ENCODE data around the gene SCN4A.
"Not testable (repeated sequence)": the region's sequence is repeated elsewhere in the genome, so short reads cannot be mapped to it uniquely, and the experiment has no call there.

The SCN4A gene

GRCh38 chr17:63972796-63973195, at the start of gene SCN4A:
Gene SCN4A (minus strand): TSS chr17:63972918. CDS start chr17:63972841, 77 bp downstream.
- no peak for DNase-seq

- peak; percentile 88 for DNase-seq
Measured at GRCh38 chr17:64020056-64020766, 47.5 kb upstream of the SCN4A start, which contains the start of gene ICAM2. Gene ICAM2 (minus strand): TSS chr17:64020633. CDS start chr17:64006691, 13,942 bp downstream.

- DNase-seq = not testable (repeated sequence)
Measured at GRCh38 chr17:64019551-64019961, 46.8 kb upstream of the SCN4A start.

- DNase-seq = no peak
Measured at GRCh38 chr17:64017381-64017980, 44.8 kb upstream of the SCN4A start.

- no peak for DNase-seq
Measured at GRCh38 chr17:64016974-64017373, 44.3 kb upstream of the SCN4A start.

- peak; percentile 24 for DNase-seq
Measured at GRCh38 chr17:64016231-64016784, 43.6 kb upstream of the SCN4A start.

DNA sequence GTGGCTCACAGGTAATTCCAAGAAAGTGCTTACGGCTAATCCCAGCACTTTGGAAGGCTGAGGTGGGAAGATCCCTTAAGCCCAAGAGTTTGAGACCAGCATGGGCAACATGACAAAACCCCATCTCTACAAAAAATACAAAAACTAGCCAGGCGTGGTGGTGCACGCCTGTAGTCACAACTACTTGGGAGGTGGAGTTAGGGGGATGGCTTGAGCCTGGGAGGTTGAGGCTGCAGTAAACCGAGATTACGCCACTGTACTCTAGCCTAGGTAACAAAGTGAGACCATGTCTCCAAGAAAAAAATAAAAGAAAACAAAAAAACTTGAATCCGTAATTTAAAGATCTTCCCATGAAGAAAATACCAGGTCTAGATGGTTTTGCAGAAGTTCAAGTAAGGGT, 42.7 kb upstream of the SCN4A start:
- DNase-seq = peak; percentile 17

- DNase-seq = peak; percentile 17
Measured at GRCh38 chr17:64009571-64010402, 37.1 kb upstream of the SCN4A start.

DNA sequence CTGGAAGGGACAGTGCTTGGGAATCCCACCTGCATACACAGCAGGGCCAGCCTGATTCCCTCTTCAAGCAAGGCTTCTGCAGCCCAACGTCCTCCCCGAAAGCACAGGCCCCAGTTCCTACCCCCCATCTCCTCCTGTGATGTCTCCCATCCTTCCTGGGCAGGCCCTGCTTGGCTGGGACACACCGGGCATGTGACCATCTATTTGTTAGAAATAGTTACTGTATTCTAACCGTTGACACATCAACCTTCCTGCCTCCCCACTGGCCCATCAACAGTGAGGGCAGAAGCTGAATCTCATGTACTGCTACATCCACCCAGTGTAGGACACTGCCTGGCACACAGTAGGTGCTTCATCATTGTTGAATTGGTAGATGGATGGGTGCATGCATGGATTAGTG, 36.1 kb upstream of the SCN4A start:
- DNase-seq = peak; percentile 18

GRCh38 chr17:64008346-64008745, 35.6 kb upstream of the SCN4A start:
- peak; percentile 10 for DNase-seq

- no peak for DNase-seq
Measured at GRCh38 chr17:64007838-64008282, 35.1 kb upstream of the SCN4A start.

- DNase-seq = not testable (repeated sequence)
Measured at GRCh38 chr17:64007089-64007837, 34.5 kb upstream of the SCN4A start.

GRCh38 chr17:64006361-64007088, 33.8 kb upstream of the SCN4A start:
- no peak for DNase-seq

DNA sequence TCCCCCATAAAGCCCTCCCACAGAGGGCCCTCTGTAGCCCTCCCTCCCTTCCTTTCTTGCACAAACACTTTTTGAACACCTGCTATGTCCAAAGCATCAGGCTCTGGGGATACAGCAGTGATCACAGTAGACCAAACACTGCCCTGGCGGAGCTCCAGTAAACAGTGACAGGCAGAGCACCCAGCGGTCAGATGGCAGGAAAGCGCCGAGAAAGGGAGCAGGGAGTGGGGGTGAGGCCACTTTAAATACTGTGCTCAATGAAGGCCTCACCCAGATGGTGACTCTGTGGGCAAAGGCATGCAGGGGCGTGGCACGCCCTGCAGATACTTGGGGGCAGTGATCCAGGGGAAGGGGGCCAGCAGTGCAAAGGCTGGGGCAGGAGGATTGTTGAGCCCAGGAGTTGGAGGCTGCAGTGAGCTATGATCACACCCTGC, 33.0 kb upstream of the SCN4A start:
- DNase-seq = no peak

DNA sequence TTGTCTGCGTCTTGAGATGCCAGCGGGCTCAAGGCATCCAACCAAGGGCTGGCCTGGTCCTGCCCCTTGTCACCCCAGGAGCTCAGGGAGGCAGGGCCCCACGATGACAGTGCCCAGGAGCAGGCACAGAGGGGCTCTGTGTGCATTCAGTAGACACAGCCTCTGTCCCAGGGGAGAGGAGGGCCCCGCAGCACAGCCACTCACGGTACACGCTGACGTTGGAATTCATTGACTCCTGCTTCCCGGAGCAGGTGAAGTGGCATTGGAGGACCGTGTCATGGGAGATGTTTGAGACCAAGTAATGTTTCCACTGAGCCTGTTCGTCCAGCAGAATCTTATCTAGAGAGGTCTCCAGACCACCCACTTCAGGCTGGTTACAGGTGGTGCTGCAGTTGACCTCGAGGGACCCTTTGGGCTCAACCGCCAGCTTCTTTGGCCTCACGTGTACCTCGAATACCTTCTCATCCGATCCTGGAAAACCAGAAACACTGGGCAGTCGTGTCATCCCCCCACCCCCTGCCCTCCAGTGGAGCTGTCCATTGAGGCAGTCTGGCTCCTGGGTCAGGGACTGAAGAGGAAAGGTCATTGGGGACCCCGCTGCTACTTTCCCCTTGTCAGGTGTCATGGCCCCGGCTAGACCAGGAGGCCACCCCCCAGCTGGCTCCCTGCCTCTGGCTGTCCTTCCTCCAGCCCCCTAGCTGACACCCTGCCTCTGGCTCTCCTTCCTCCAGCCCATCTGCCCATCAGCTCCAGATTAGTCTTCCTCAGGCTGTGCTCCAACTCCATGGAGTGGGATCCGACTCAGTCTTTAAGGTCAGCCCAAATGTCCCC, 32.4 kb upstream of the SCN4A start:
- no peak for DNase-seq

GRCh38 chr17:64004218-64004770, 31.6 kb upstream of the SCN4A start:
- DNase-seq = no peak

DNA sequence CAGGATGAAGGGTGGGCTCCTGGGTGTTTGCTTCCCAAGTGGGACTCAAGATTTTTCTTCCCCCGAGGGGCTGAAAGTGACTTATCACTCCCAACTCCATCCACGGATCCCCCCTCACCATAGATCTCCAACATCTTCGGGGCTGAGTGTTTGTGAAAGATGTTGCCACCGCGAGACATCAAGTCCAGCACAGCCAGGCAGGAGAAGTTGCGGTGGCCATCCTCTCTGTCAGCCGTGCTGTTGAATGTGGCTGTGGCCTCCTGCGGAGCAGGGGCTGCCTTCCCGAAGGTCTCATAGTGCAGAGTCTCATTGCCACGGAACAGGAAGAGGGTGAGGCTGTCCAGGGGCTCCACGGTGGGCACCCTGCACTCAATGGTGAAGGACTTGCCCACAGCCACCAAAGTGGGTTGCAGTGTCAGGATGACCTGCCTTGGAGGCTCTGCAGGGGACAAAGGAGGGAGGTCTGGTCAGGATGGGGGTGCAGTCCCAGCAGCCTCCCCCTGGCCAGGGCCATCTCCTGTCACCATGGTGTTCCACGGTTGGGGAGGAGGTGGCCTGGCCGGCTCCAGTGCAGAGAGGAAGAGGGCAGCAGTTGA, 30.9 kb upstream of the SCN4A start:
- DNase-seq = no peak

DNA sequence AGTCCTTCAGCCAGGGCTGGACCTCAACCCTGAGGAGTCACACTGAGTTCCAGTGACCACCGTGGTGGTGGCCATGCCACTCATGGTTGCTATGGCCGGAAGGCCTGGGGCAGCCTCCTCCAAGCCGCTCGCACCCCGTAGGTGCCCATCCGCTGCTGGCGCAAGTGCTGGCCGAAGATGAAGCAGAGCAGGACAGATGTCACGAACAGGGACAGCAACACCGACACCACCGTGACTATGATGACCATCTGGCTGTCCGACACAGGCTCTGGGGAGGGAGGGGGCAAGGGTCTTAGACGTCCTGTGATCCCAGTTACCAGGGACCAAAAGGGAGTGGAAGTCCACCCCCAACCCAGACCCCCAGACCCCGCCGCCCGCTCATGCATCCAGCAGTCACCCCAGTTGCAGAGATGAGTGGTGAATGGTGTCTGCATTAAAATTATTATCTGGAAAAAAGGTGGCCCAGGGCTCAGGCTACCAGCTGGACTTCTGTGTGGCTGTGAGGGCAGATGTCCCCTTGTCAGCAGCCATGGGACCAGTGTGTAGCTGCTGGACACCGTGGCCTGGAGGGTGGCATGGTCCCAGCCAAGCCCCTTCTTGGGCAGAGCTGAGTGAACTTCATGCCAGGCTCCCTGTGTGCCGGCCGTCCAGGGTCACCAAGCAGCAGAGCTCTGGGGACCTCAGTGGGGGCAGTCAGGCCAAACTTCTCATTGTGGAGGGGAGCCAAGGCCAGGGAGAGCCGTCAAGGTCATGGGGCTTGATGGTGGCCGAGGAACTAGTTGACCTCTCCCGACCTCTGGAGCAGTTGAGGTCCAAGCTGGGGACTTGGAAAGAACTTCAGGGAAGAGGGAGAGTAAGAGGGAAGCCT, 30.2 kb upstream of the SCN4A start:
- no peak for DNase-seq

All from stimulated activated CD8-positive, alpha-beta memory T cell treated with anti-CD3 and anti-CD28 coated beads, Interleukin-4, amount 100 ng/mL, for 48 hours (primary cell).